OCI-M2 (cell line): Measurements from ENCODE around the gene BST1.
"Not testable (repeated sequence)": the region's sequence is repeated elsewhere in the genome, so short reads cannot be mapped to it uniquely, and the experiment has no call there.

Experiments used
- DNase-seq: peaks from one replicate; lab custom pipeline; 2025; ENCODE audit not compliant: unreplicated experiment; lab: John Stamatoyannopoulos, UW

The BST1 gene

DNA sequence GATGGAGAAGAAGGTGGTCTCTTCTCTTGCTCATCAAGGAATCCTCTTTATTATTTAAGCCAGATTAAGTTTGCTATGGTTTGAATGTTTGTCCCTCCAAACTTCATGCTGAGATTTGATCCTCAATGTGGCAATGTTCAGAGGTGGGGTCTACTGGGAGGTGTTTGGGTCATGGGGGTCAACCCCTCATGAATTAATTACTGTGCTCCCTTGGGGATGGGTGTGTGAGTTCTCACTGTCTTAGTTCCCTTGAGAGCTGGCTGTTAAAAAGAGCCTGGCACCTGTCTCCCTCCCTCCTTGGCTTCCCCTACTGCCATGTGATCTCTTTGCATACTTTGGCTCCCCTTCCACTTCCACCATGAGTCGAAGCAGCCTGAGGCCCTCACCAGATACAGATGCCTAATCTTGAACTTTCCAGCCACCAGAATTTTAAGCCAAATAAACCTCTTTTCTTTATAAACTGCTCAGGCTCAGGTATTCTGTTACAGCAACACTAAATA lies 39.3 kb downstream of the BST1 start:
- DNase-seq: no peak

DNA sequence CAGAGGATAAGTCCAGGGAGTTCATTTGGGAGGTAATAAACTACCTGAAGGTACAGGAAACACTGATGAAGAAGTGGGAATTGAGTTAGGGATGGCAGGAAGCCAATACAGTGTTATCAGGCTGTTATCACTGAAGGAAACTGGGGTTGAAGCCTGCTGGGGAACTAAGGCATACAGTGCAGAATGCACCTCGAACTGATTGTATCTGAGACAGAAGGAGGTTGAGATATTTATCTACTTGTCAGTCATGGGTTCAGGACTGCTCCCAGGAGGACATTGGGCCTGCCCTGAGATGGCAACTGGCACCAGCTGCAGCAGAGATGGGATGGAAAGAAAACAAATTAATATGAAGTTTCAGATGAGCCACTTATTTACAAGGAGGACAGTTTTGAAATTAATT lies 39.8 kb downstream of the BST1 start:
- no peak for DNase-seq

DNA sequence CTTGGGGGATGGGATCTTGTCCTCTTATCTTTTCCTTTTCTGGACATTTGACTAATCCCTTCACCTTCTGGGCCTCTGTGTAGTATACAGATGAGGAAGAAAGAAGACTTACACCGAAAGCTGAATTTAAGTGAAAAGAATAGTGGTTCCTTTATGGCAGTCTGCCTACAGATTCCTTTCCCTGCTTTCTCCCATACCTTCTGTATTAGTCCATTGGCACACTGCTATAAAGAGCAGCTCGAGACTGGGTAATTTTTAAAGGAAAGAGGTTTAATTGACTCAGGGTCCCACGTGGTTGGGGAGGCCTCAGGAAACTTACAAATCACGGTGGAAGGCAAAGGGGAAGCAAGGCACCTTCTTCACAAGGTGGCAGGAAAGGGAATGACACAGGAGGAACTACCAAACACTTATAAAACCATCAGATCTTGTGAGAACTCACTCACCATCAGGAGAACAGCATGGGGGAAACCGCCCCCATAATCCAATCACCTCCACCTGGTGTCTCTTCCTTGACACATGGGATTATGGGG lies 41.2 kb downstream of the BST1 start:
- DNase-seq: no peak

DNA sequence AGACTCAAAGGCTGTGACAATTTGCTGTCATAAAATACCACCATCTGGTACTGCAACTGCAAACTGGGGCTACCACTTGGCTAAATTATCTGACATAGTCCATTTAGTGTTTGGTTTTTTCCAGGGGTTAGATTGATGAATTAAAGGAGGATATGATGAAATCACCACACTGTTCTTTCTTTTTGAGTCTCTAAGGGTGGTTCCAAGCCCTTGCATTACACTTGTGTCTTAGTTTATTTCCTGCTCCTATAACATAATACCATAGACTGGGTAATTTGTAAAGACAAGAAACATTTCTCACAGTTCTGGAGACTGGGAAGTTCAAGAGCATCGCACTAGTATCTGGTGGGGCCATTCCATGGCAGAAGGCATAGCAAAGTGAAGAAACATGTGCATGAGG lies 43.2 kb downstream of the BST1 start:
- no peak for DNase-seq

DNA sequence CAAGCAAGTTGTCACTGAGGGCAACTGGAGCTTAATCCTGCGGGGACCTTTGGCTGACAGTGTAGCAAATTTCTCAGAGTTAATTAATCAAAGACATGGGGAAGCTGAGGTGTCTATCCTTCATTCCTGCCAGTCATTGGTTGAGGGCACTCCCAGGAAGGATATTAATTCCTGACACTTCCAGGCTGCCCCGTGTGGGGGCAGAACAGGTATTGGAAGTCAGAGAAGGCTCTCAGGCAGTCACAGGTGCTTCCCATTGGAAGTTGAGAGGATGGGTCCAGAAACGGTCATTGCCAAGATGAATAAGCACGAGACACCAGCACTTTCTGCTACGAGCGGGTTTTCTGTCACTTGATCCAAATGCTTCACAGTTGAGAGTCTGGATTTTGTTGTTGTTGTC lies 46.1 kb downstream of the BST1 start:
- no peak for DNase-seq

DNA sequence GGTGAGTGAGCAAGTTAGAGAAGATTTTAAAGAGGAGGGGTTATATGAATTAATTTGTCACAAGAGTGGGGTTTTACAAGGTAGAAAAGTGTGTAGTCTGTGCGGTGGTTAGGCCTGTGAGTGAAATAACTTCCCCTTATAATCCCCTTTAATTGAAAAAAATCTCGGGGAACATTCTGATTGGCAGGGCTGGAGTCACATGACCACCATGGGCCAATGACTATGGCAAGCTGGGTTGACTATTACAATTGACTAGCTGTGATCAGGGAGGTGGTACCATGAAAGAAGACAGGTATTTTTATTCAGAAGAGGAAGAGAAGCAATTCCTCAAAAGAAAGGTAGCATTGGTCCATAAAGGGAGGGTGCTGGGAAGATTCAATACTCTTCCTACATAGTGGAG lies 48.3 kb downstream of the BST1 start:
- no peak for DNase-seq

DNA sequence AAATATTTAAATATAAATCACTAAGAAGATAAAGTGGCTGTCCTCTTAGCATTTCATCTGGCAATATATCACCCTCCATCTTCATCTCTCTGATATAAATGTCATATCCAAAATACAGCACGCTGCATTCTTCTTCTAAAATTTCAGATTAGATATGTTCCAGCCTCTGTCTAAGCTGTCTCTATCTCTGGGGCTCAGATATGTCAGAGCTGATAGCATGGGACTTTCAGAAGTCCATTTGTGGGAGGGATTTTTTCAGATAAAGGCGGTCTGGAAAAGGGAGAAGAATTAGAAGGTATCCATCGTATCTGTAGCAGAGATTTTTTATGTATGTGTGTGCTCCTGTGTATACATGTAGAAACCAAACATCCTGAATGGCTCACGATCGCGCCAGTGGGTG lies 50.2 kb downstream of the BST1 start:
- DNase-seq: no peak

DNA sequence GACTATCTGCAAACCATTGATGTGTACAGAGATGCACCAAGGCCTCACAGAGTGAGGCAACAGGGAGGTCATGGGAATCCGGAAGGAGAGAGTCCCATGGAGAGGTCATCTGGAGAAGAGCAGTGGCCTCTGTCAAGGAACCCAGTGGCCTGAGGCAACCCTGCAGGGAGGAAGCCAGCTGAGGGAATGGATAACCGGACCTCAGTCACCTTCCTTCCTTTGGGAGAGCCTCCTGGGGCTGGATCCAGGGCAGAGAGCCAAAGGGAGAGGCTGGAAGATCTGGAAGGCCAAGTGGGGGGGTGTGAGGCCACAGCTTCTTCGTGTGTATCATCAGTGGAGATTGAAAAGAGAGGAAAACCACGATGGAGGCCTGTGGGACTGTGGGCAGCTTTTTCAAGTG lies 50.9 kb downstream of the BST1 start:
- no peak for DNase-seq

DNA sequence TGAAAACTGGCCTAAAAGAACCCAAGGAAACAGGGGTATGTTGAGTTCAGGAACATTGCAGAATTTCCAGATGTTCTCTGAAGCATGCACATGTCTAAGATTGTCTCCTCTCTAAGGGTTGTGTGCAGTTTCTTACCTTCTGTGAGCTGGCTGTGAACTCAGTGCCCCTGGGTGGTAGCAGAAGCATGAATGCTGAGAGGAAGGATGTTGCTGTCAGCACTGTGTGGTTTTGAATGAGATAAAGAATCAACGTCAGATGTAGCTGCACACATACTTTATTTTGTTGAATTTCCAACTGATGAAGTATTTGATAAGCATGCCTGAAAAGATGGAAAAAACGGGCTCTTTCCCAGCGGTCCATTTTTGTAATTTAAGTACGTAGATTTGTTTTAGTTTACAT lies 51.5 kb downstream of the BST1 start:
- no peak for DNase-seq

DNA sequence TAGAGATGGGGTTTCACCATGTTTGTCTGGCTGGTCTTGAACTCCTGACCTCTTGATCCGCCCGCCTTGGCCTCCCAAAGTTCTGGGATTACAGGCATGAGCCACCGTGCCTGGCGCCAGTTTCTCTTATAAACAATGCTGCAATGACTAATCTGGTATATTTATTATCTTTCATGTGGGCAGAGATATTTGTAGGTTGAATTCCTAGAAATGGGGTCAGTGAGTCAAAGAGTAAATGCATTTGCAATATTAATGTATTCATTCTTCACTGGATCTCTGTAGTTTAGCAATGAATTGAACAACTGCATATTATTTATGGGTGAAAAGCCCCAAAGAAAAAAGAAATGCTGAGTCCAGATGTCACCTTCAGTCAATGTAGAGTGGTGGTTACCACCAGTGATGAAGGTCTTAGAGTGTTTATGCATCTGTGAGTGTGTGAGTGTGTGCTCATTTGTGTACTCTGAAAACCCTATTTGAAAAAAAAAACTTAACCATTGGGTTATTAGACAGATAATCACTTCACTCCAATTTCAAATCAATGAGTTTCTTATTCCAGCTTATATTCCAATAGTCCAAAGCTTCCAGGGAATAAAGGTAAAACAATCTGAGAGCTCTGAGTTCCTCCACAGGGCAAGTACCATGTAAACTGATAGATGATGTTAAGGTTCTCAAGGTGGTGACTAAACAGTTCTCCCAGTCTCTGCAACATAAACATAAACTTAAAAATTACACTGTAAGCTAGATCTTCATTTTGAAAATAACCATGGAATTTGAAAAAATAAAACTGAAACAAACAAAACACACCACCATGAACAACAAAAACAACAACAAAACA lies 52.7 kb downstream of the BST1 start:
- no peak for DNase-seq

DNA sequence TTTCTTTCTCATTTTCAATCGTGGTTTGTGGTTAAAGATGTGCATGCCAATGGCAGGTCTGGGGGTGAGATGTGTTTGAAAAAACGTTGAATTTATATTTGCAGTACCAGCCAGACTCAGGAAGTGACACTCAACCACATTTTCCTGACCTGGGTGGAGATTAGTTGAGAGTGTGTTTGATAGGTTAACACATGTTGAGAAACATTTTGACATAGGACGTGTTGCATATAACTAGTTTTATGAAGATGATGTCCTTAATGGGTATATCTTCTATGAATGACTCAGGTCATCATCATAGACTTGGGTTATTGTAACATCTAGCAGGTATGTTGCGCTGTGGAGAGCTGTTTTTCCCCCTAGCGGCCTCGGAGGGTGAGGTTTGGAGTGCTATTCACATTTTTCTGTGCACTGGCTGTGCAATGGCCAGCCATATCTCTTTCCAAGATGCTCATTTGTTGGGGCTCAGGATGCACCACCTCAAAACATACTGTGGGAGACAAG lies 53.5 kb downstream of the BST1 start:
- DNase-seq: no peak

DNA sequence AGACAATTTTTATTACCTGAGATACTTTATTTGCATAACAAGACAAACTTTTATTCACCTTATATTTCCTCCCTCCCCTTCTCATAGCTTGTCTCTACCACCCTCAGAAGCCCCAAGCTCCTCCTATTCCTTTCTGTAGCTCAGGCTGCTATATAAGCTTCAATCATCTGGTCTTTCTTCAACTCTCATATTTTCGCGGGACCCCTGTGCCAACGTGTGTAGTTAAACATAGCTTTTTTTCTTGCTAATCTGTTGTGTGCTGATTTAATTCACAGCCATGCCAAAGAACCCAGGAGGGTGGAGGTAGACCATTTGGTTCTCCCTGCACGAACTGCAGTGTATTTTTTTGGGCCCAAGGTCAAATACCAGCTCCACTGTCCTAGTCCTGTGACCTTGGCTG lies 54.2 kb downstream of the BST1 start:
- no peak for DNase-seq

DNA sequence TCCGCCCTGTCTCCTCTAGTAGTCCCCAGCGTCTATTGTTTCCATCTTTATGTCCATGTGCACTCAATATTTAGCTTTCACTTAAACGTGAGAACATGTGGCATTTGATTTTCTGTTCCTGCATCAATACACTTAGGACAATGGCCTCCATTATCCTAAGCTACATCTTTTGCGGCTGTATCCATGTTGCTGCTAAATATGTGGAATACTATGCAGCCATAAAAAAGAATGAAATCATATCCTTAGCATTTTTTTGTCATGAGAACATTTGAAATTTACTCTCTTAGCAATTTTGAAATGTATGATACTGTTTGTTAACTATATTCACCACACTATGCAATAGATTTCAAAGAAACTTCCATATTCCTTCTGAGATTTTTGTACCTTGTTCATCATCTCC lies 55.4 kb downstream of the BST1 start:
- no peak for DNase-seq

DNA sequence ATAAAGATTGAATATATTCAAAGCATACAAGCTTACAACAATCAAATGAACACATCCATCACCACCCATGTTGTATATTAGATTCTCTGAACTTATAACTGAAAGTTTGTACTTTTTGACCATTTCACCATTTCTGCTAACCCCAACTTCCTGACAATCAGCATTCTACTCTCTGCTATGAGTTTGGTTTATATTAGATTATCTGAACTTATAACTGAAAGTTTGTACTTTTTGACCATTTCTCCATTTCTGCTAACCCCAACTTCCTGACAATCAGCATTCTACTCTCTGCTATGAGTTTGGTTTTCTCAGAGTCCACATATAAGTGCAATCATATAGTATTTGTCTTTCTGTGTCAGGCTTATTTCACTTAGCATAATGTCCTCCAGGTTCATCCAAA lies 59.6 kb downstream of the BST1 start:
- not testable (repeated sequence) for DNase-seq

DNA sequence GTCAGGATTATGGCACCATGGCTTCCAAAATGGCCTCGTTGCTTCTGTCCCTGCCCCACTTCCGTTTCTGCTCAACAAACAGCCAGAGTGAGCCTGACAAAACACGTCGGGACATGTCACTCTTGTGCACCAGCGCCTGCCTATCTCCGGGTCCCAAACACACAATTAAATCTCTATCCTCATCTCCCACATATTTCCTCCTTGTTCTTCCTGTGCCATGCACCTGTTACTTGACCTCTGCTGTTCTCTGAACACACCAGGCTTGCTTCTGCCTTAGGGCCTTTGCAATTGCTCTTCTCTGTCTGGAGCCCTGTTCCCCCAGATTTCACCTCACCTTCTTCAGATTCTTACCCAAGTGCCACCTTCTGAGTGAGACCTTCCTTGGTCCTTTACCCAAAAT lies 62.5 kb downstream of the BST1 start:
- no peak for DNase-seq

DNA sequence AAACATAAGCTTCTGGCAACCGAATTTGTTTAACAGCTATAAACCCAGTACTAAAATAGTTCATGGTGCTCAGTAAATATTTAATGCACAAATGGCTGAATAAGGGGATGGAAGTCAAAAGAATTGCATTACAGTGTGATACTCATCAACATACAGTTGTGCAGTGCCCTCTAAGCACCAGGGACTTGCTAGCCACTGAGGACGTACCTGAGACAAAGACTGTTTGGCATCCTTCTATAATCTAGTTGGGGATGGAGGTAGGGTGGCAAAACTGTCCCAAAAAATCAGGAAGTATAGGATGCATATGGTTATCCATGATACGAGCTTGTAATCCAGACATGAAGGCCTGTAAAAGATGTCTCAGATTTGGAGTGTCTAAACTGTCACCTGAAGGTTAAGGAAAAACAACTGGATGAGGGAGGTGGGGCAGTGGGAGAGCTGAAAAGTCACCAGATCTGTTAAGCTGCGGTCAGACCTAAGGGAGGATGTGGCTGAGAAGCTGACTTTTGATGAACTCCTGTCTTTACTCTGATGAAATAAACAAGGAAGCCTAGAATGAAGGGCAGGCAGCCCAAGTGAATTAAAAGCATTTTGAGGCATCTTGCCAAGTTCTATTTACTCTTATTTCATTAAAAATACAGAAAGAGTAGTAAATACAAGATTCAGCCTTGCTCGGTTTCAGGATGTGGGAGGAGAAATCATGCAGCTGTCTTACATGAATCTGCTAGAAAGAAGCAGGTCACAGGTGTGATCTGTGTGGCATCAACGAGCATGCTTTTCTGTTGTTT lies 63.2 kb downstream of the BST1 start:
- DNase-seq: no peak

DNA sequence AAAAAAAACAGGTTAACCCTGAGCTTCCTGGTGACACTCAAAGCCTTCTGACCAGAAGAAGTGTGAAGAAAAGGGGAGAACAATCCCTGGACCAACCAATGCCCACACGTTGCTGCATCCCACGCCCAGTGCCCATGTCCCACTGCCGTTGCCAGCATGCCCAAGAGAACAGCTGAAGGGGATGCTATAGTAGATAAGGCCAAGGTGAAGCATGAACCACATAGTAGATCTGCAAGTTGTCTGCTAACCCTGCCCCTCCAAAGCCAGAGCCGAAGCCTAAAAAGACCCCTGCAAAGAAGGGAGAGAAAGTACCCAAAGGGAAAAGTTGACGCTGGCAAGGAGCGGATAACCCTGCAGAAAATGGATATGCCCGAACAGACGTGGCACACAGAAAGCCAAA lies 64.0 kb downstream of the BST1 start:
- no peak for DNase-seq

DNA sequence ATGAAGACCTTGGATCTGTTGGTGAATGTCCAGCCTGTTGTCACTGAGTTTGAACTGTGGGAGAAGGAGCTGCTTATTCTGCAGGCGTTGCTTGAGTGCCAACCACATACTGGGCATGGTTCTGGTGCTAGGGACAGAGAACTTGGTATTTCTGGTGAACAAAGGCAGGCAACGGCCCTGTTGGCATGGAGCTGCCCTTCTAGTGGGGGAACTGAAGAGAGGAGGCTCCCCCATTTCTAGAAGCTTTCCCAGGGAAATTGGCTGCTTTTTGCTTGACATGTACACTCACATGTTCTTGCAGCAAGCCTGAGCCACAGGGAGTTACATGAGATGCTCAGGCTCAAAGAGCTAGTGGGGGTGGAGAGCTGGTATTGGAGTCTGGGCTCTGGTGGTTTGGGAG lies 66.3 kb downstream of the BST1 start:
- no peak for DNase-seq

DNA sequence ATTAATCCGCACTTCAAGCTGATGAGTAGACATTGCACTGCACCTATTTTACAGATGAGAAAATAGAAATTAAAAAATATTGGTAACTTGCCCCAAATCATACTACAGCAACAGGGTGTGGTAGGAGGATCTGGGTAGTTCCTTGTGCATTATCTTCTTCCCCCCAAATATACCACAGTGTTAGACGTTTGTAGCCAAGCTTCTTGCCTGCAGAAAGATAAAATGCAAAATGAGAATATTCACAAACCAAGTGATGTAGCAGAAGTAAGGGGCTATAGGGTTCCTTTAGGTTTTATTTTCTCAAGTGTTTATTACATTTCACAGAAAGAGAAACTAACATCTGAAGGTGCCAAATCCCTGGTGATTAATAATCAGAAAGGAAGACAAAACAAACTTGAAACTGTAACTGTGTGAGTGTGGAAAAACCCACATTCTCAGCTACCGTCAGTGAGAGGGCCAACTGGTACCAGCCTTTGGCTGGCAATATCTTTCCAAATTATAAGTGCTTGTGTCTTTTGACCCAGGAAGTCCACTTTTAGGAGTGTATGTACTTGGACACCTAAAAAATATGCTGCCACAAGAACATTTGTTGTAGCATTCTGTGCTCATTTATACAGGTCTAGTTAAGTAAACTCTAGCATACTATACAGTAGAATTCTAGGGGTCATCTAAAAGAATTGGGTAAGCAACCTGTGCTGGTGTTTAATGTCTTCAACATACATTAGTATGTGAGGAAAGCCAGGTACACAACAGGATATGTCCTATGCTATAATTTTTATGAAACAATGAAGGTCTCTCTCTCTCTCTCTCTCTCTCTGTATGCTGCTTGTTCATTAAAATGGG lies 68.6 kb downstream of the BST1 start:
- no peak for DNase-seq

DNA sequence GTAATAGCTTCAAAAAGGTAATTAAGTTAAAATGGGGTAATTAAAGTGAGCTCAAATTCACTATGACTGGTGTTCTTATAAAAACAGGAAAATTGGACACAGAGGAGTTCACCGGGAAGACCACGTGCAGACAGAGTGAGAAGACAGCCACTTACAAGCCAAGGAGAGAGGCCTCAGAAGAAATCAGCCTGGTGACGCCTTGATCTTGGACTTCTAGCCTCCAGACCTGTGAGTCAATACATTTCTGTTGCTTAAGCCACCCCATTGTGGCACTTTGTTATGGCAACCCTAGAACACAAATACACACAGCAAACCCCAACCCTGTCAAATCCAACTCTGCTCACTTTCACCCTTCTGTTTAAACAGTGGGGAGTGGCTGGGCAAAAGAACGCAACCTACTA lies 71.2 kb downstream of the BST1 start:
- no peak for DNase-seq
